Embryonic facial prominence (tissue), 1 donor: ENCODE results near the gene UFM1.
"Not testable (repeated sequence)": the region's sequence is repeated elsewhere in the genome, so short reads cannot be mapped to it uniquely, and the experiment has no call there.

ENCODE experiments used
- DNase-seq: peaks from one replicate; pipeline ENCODE4 v3.0.0-alpha.2; 2016; ENCODE audit errors: extremely low spot score

Gene UFM1

DNA sequence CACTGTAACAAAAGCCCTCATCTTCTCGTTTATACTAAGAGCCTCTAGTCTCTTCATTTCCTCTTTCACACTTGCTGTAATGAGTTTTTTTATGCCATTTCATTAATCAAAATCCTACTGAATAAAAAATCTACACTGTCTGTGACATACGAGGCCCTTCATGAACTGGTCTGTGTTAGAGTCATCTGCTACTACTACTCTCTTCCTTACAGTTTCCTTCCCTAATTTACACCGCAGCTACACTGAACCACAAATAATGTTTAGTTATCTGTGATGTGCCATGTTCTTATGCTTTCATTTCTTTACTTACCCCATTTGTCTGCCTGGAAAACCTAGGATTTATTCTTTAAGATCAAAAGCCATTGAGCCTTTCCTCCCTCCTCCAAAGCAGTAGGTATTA is 16.0 kb downstream of the UFM1 start:
- DNase-seq, result no peak

DNA sequence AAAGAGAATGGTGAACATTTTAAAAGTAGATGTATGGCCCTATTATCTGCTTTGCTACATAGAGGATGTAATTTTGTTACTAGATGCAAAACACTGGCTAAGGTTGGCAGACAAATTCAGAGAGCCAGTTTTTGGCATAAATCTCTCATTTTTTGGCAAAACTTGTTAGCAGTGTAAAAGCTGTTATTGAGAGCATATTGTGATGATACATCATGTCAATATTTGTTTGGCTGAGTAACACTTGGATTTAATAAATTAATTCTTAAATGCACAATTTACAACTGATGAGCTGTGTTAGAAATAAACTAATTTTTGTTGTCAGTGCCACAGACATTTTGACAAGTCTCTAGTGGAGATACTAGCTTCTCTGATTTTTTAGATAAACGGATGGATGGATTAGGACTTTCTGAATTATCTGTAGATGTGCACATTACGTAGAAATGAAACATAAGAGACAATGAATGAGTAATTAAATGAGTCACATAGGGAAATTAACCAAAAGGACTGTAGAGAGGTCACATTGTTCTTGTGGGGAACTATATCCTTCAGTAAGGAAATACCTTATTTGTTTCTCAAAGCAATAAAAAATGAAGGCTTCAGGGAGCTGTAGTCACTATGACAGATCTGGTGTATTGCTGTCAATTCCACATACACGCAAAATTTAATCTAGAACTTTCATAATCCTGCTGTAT is 17.4 kb downstream of the UFM1 start:
- DNase-seq, result no peak

DNA sequence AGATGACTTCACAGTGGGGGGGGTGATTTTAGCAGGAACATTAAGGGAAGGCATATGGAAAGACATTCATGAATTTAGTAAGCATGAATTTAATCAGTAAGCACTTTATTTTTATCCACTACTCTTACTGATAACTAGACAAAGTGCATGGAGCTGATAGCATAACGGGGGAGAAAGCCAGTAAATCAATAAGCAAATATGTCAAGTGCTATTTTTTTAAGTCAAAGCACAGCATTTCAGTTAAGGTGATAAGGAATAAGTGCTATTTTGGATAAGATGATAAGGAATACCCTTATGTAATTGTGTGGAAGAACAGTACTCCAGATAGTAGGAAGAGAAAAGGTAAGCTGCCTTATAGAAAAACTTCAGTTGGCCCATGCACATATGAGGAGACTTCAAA is 19.4 kb downstream of the UFM1 start:
- DNase-seq, result no peak

DNA sequence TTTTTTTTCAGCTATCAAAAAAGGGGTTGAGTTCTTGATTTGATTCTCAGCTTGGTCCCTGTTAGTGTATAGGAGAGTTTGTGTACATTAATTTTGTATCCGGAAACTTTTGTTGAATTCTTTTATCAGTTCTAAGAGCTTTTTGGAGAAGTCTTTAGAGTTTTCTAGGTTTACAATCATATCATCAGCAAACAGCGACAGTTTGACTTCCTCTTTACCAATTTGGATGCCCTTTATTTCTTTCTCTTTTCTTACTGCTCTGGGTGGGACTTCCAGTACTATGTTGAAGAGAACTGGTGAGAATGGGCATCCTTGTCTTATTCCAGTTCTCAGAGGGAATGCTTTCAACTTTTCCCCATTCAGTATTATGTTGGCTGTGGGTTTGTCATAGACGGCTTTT is 20.4 kb downstream of the UFM1 start:
- not testable (repeated sequence) for DNase-seq

DNA sequence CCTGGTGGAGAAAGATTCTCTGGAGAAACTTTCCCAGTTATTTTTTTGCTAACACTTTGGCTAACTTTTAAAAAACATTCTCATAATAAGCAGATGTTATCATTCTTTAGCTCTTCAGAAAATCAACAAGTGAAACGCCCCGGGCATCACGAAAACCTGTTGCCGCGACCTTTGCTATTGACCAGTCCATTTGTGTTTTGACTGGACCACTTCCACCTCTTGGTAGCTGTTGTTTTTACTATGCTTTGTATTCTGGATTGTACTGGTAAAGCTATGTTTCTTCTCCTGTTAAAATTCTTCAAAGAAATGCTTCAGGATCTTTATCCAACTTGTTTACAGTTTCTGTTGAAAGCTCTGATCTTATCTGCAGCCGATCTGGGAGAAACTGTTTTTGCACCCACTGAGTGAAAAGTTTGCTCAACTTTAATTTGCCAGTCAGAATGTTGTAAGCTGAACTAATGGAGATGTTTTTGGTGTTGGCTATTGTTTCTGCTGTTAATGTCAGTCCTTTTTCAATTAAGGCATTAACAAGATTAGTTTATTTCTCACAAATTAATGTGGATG is 23.3 kb downstream of the UFM1 start:
- no peak for DNase-seq

DNA sequence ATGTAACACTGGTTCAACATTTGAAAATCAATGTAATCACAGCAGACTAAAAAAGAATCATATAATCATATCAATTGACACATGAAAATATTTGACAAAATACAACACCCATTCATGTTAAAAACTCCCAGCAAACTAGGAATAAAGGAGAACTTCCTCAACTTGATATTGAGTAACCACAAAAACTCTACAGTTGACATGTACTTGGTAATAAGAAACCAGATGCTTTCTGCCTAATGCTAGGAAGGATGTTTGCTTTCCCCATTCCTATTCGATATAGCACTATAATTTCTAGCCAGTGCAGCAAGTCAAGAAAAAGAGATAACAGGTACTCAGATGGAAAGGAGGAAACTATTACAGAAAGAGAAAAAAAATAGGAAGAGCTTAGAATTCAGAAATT is 26.9 kb downstream of the UFM1 start:
- DNase-seq, result no peak

DNA sequence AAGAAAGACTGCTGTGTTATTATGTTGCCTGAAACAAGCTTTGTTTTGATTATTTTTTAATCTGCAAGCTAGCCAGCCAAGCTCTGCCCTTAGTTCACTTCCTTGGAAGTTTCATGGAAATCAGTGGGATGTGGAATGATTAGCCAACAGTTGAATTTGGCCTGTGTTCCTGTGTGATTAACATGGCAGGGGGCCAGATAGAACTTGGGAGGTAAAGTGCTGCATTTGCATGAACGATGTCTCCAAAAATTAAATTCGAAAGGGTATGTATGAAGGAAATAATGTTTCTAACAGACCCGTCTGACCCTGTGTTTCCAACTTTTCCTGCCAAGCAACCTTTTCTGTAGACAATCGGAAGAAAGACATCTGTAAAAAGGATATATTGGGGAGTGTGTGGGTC is 32.2 kb downstream of the UFM1 start:
- no peak for DNase-seq

DNA sequence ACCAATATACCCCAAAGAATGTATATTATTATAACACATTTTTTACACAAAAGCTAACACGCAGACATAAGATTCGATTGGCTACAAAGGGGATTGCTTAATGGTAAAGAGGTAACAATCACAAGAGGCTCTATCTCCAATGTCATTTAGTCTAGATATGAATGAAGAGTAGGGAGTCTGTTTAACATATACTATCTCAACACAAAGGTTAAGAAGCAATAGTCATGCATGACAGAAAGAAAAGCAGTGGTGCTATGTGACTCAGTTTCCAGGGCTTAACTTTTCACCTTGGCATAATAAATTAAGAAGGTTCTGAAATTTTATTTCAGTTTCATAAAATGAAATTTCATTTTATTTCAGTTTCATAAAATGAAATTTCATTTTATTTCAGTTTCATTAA is 33.3 kb downstream of the UFM1 start:
- no peak for DNase-seq

DNA sequence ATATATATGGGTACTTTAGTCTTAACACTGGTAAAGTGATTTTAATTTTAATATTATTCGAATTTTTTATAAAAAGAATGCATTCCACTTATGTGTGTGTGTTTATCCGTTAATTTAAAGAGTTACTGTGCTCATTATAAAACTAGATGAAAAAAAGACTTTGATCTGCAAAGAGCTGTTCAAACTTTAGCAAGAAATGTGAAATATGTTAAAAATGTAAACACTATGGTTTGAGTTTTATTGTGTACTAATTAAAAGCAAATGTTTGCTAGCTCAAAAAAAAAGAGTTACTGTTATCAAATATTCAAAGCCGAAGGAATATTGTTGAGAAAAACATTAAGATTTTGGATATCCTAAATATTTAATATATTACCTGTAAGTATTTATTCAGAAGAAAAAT is 34.5 kb downstream of the UFM1 start:
- DNase-seq, result no peak

DNA sequence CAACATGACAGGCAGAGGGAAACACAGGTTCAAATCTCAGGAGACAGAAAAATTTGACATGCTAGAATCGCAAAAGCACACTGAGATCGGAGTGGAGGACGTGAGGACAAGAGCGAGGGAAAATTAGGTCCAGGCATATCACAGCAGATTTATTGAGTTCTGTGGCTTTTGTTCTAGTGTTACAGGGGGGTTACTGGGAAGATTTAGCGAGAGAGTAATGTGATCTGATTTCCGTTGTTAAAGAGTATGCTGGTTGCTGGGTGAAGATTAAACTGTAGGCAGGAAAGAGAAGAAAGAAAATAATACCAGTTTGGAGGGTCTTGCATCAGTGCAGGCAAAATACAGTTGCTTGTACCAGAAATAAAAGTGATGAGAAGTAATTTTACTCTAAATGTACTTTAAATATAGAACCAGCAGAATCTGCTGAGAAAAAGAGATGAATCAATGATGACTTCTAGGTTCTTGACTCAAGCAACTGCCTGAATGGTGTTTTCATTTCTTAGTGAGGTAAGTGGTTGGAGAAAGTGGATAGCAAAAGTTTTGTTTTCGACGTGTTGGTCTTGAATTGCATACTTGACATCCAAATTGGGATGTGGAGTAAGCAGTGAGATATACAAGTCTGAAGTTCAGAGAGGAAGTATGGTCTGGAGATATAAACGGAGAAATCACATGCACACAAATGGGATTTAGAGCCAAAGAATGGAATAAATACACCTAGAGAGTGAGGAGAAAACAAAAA is 35.7 kb downstream of the UFM1 start:
- no peak for DNase-seq

DNA sequence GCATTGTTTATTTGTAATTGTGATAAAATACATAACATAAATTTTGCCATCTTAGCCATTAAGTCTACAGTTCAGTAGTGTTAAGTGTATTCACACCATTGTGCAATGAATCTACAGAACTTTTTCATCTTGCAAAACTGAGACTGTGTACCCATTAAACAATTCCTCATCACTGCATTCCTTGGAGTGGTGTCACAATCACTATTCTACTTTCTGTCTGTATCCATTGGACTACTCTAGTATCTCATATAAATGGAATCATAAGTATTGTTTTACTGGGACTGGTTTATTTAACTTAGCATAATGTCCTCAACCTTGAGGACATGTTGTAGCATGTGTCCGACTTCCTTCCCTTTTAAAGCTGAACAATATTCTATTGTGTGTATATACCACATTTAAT is 36.8 kb downstream of the UFM1 start:
- DNase-seq, result no peak

DNA sequence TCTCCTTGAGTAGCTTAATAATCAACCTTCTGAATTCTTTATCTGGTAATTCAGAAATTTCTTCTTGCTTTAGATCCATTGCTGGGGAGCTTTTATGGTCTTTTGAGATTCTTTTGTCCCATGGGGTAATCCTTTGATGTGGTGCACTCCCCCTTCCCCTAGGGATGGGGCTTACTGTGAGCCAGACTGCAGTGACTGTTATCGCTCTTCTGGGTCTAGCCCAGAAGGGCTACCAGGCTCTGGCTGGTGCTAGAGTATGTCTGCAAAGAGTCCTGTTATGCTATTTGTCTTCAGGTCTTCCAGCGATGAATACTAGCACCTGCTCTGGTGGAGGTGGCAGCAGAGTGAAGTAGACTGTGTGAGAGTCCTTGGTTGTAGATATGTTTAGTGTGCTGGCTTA is 41.7 kb downstream of the UFM1 start:
- DNase-seq, result no peak

DNA sequence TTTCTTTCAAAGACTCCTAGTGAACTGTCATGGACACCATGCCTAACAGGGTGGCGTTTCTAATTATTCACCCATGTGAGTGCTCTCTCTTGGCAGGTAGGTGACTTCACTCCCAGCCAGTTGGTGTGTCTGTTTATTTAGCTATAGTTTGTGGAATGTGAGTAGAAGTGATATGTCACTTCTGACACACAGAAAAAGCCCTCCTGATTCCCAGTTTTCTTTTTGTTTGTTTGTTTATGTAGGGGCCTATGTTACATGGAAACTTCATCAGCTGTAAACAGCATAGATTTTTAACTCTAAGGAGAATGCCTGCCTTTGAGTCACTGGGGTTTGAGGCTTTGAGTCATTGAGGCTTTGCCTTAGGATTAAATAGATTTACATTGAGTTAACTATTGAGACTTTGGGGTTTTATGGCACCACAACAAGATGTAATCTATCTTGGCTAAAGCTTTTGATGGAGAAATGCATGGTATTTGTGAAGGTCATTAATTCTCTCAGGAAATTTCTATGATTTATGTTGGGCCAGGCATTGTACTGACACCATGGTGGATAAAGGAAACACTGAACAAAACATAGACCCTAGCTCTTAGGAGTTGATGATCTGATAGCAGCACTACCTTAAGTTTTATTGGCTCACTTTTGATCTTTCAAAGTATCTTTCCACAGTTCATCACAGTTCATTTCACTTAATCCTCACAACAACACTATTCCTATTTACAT is 45.3 kb downstream of the UFM1 start:
- no peak for DNase-seq

DNA sequence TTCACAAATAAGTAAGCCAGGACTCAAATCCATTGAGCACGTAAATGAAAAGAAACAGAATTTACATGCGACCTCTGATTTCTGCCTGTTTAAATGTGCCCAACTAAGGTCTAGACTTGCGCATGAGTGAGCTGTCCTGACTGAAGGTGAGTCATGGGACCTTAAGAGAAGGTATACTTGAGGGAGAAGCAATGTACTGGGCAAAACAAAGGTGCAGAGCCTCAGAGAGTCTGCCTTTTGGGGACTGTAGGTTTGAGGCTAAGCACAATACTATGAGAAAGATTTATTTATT is 45.8 kb downstream of the UFM1 start:
- no peak for DNase-seq

DNA sequence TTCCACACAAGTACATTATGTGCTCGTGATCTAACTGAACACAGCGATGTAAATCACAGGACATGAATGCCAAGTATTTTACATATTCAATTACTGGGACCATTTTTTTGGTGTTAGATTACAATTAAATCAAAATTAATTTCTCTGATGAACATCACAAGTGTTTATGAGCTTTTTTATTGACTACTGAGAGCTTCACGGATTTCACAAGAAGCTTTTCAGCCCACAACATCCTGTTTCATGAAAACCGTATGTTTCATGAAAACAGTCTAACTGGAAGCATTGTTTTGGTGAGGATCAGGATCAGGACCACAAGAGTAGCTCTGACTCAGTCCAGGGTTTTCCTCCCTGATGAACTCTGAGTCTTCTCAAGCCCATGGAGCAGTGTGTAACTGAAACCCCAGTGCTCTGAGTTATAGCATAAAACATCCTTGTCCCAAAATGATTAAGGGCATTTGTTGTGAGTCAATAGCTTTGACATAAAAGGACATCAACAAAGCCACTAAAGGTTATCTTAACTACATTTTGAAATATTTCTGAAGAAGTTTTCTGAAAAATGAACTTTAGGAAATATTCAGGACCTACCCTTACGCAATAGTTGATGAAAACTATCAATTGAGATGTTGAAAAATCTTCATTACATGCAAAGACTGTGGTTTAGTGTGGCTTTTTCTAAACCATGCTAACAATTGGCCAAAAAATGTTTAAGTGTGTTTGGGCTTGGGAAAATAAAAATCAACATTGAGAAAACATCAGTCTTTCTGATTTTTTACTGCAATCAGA is 49.3 kb downstream of the UFM1 start:
- no peak for DNase-seq

DNA sequence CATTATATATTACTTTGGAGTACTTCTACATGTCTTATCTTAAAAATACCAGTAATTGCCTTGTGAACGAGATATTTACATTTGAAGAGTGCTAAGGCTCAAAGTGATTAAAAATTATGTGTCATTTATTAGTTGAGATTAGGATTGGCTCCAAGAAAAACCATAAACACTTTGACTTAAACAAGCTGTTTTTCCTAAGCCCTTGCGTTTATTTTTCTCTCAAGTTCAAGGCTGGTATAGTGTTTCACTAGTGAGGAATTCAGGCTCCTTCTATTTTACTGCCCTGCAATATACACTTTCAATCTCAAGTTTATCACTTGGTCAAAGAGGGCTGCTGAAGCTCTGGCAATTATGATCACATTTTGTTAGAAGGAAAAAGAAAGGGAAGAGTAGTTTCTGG is 49.9 kb downstream of the UFM1 start:
- no peak for DNase-seq

DNA sequence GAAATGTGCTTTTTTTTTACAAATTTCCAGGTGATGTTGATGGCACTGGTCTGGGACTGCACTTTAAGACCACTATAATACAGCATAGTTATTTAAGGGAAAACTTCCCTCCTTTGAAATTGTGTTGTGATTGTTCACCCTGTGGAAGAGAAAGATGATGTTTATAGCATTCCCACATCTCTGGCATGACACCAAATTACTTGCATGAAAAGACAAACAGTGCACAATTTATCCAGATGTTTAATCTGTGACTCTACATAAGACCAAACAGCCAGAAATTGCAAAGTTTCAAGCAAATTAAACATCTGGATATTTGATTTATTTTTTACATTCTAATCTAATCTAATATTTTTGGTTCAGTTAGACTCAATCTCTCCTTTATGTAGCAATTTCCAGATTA is 51.6 kb downstream of the UFM1 start:
- DNase-seq, result no peak

DNA sequence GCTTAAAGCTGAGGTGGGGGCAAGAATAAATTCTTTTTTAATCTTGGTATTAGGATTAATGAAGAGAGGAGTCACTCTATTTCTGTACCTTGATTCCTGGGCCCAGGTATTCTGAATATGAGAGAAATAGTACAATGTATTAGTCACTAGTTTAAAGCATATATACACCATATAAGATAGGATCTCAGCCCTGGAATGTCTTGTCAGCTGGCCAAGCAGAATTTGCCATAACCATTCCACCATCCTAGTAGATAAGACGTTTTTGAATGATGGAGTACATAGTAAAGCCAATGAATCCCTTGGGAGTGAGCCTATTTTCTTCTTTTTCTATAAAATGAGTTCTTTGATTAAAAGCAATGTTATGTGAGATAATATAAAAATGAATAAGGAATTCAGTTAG is 55.6 kb downstream of the UFM1 start:
- DNase-seq, result no peak

DNA sequence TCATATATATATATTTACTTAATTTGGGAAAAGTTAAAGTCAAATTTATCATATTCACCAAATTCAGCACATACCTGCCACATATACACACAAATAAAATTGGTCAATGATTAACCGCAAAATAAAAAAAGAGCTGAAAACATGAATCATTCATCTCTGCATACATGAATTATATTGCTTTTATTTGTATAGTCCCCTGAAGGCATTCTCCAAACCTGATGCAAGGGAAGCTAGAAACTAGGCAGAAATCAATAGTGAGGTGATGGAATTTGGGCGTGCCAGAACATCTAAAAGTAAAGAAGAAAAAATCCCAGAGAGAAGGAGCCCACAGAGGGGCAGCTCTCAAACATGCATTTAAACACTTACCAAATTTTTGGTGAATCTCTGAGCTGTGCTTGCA is 60.1 kb downstream of the UFM1 start:
- no peak for DNase-seq

DNA sequence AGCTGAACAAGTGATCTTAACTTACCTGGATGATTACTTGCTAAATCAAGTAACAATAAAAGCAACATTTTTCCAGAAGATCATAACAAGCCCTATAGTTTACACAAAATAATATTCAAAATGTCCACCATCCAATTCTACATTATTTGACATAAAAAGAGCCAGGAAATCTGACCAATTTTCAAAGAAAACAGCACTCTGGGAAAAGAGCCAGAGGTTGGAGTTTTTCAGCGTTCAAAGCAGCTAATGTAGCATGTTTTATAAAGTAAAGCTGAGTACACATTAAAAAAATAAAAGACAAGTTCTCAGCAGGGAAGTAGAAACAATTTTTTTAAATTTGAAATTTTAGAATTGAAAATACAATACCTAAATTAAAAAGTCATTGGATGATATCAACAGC is 62.6 kb downstream of the UFM1 start:
- no peak for DNase-seq
